AG10803 (cell line): ENCODE measurements around the gene ATP5MK.

Source experiments
- DNase-seq: peaks from one replicate; pipeline ENCODE4 v3.0.0; 2010; ENCODE audit warnings: low read depth
- H3K4me3 ChIP-seq: 2 replicates; pipeline ENCODE4 v1.5.1; 2011; ENCODE audit warnings: mild to moderate bottlenecking, low read length, control low read depth
- TF ChIP-seq, protein P1 (sequence below): conservative IDR thresholded peaks from 2 replicates; pipeline ENCODE4 v1.5.1; 2011; ENCODE audit warnings: mild to moderate bottlenecking, low read length, control low read depth, inconsistent platforms

Gene ATP5MK

DNA sequence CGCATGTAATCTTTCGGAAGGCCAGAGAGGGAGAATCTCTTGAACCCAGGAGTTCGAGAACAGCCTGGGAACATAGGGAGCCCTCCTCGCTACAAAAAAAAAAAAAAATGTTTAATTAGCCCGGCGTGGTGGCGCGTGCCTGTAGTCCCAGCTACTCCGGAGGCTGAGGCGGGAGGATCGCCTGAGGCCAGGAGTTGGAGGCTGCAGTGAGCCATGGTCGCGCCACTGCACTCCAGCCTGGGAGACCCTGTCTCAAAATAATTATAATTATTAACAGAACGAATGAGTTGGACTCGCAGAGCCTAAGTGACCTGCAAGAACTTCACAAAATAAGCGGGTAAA lies 46.1 kb downstream of the ATP5MK start:
- DNase-seq: no peak
- H3K4me3 ChIP-seq: peak overlapping the region; percentile 74
- TF ChIP-seq, protein P1, sequence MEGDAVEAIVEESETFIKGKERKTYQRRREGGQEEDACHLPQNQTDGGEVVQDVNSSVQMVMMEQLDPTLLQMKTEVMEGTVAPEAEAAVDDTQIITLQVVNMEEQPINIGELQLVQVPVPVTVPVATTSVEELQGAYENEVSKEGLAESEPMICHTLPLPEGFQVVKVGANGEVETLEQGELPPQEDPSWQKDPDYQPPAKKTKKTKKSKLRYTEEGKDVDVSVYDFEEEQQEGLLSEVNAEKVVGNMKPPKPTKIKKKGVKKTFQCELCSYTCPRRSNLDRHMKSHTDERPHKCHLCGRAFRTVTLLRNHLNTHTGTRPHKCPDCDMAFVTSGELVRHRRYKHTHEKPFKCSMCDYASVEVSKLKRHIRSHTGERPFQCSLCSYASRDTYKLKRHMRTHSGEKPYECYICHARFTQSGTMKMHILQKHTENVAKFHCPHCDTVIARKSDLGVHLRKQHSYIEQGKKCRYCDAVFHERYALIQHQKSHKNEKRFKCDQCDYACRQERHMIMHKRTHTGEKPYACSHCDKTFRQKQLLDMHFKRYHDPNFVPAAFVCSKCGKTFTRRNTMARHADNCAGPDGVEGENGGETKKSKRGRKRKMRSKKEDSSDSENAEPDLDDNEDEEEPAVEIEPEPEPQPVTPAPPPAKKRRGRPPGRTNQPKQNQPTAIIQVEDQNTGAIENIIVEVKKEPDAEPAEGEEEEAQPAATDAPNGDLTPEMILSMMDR: no peak
